Measurements from ENCODE around the gene SH3TC1.

GRCh38 chr4:8216443-8217245 is 17.6 kb downstream of the SH3TC1 start:
- no peak for TF ChIP-seq YY1 (IDR thresholded peaks at IDR 0.05; ENCODE audit: insufficient read depth, insufficient read length)
- no peak for TF ChIP-seq ZNF274 (IDR thresholded peaks at IDR 0.05; ENCODE audit: low read depth, low read length)

All from NT2/D1 (cell line).